Cardiac fibroblast (primary cell): ENCODE measurements around the gene OR52A1.

Source experiments
- DNase-seq, 2 donors: peaks; one replicate each; pipeline versions ENCODE4 v3.0.0 to v3.0.0-alpha.2; 2010; ENCODE audit warnings: low read depth in 2 of 2
- H3K4me3 ChIP-seq, 2 donors: replicated peaks in 1 of 2; 1 replicate in 1 of 2; 2 replicates in 1 of 2; pipeline ENCODE4 v1.5.1; 2011; ENCODE audit warnings: low read depth in 2 of 2, low read length in 2 of 2, mild to moderate bottlenecking in 2 of 2, moderate library complexity in 1 of 2
- TF ChIP-seq, protein P1 (sequence below): IDR thresholded peaks from one replicate; pipeline ENCODE4 v1.5.1; 2011; ENCODE audit warnings: low read depth, mild to moderate bottlenecking, low read length, inconsistent platforms

The OR52A1 gene

DNA sequence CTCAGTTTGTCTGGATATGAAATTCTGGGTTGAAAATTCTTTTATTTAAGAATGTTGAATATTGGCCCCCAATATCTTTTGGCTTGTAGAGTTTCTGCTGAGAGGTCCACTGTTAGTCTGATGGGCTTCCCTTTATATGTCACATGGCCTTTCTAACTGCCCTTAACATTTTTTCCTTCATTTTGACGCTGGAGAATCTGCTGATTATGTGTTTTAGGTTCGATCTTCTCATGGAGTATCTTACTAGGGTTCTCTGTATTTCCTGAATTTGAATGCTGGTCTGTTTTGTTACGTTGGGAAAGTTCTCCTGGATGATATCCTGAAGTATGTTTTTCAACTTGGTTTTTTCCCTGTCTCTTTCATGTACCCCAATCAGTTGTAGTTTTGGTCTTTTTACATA is 39.2 kb downstream of the OR52A1 start:
- TF ChIP-seq, protein P1, sequence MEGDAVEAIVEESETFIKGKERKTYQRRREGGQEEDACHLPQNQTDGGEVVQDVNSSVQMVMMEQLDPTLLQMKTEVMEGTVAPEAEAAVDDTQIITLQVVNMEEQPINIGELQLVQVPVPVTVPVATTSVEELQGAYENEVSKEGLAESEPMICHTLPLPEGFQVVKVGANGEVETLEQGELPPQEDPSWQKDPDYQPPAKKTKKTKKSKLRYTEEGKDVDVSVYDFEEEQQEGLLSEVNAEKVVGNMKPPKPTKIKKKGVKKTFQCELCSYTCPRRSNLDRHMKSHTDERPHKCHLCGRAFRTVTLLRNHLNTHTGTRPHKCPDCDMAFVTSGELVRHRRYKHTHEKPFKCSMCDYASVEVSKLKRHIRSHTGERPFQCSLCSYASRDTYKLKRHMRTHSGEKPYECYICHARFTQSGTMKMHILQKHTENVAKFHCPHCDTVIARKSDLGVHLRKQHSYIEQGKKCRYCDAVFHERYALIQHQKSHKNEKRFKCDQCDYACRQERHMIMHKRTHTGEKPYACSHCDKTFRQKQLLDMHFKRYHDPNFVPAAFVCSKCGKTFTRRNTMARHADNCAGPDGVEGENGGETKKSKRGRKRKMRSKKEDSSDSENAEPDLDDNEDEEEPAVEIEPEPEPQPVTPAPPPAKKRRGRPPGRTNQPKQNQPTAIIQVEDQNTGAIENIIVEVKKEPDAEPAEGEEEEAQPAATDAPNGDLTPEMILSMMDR, result no peak
- no peak for DNase-seq
- no peak overlapping the region for H3K4me3 ChIP-seq

DNA sequence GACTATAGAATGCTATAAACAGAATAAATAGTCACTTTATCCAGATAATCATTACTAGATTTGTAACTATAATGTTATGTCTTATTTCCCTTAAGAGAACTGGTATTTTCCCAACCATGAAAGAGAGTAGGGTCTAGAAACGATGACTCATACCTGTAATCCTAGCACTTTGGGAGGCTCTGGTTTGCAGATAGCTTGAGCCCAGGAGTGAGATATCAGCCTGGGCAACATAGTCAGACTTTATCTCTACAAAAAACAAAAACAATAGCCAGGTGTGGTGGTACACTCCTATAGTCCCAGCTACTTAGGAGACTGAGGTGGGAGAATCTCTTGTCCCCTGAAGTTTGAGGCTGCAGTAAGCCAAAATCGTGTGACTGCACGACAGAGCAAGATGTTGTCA is 47.3 kb downstream of the OR52A1 start:
- TF ChIP-seq, protein P1, result no peak
- no peak for DNase-seq
- H3K4me3 ChIP-seq, result no peak overlapping the region

DNA sequence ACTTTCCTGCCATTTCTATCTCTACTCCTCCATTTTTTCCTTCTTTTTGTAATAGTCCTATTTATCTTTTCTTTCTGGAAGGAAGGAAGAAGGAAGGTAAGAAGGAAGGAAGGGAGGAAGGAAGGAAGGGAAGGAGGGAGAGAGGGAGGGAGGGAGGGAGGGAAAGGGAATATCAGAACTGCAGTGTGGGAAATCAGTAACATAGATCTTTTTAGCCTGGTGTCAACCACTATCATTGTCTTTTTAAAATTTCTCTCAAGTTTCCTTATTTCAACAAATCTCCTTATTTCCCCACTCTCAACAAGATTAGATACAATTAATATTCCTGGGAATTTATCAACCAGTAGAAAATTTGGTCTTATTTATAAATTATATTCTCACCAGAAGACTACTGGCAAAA is 51.5 kb downstream of the OR52A1 start:
- TF ChIP-seq, protein P1, result no peak
- no peak overlapping the region for H3K4me3 ChIP-seq
- DNase-seq, result no peak

DNA sequence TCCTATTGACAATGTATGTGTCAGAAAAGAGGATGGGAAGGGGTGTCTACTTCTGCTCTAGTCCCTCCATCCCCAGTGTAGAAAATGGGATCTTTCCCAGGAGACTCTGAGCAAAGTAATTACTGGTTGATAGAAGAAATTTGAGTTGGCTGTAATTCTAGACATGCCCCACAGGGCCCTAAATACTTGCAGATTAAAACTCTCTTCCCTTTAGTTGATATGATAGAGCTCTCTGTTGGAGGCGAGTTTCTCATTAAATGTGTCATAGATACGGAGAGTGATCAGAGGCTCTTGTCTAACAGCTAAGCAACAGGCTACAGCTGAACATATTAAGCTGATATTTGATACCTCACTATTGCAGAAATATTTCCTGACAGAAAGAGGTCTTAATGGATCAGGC is 52.3 kb downstream of the OR52A1 start:
- TF ChIP-seq, protein P1, result no peak
- DNase-seq, result no peak
- H3K4me3 ChIP-seq, result no peak overlapping the region

DNA sequence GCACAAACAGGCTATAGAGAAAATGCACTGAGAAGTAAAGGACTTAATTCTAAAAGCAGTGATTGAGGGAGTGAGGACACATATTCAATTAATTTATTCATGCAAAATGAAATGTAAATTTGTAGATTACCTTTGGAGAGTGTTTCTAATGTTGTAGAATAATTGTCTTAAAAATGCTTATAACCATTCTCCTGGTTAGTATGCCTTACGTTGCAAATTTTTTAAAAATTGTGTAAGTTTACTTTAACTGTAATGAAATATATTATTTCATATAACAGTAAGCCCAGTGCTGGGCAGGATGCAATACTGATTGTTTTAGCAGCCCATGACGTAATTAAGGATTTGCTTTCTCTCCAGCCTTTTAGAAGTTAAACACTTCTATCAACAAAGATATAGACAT is 58.5 kb downstream of the OR52A1 start:
- DNase-seq, result no peak
- no peak overlapping the region for H3K4me3 ChIP-seq
- TF ChIP-seq, protein P1, result no peak
